Measurements from ENCODE around the gene BCL2L14. TPM values are rescaled to one million over a fixed set of nuclear protein-coding genes. Genes with fewer than 3 reads are reported as not detected.

BCL2L14 gene
- total and polyA plus RNA-seq, 2 donors (not counting 1 experiment from before 2014, with no cell fraction given), result 0.04 TPM; not detected in 1

- H3K4me1 Mint-ChIP-seq, result no peaks in the 10 kb centered on the region
- no peak overlapping the region for H2AFZ ChIP-seq (ENCODE audit: insufficient read depth, low read depth, low read length, poor library complexity, severe bottlenecking)
These were observed 8.6 kb downstream of the BCL2L14 start for GRCh38 chr12:12079291-12079690.

More at GRCh38 chr12:12079291-12079690, 8.6 kb downstream of the BCL2L14 start:
- H3K79me2 ChIP-seq (ENCODE audit: control insufficient read depth, insufficient read depth, low read length), result no peaks in the 10 kb centered on the region
- no peak overlapping the region for H3K27ac ChIP-seq (ENCODE audit: low read length in 2 of 2)
- no peak overlapping the region for H3K4me3 ChIP-seq (ENCODE audit: control extremely low read depth in 1 of 5, extremely low read depth in 1 of 5, insufficient read depth in 1 of 5, low read depth in 2 of 5, low read length in 4 of 5)
- no peaks in the 10 kb centered on the region for H3K9me3 ChIP-seq (ENCODE audit: control extremely low read depth in 1 of 3, control insufficient read depth in 2 of 3, insufficient read depth in 1 of 3, low read length in 2 of 3)
- no peaks in the 10 kb centered on the region for H3K27me3 ChIP-seq (replicated peaks in 1 of 4; ENCODE audit: control extremely low read depth in 1 of 4, control insufficient read depth in 3 of 4, insufficient read depth in 4 of 4, low read length in 3 of 4)
- intact Hi-C loops (cut with micrococcal nuclease), result no loop called here
- DNase-seq (no peak), ATAC-seq (ENCODE audit: low read depth) (no peak)
- CTCF ChIA-PET, result no interaction called here
- WGBS (ENCODE audit: insufficient coverage), result 90% methylated on average over 4 of the region's 5 CpGs
- H3K9me3 Mint-ChIP-seq (ENCODE audit: insufficient read depth), result no peaks in the 10 kb centered on the region
- no peak overlapping the region for H3K9ac ChIP-seq (ENCODE audit: low read length)
- no peaks in the 10 kb centered on the region for H3K36me3 ChIP-seq (replicated peaks in 1 of 2; ENCODE audit: control extremely low read depth in 1 of 2, control insufficient read depth in 1 of 2, extremely low read depth in 1 of 2, insufficient read depth in 2 of 2, low read length in 1 of 2)
- no peak overlapping the region for H3K4me2 ChIP-seq (replicated peaks; ENCODE audit: low read depth, low read length, poor library complexity, severe bottlenecking)
- TF ChIP-seq CTCF (IDR thresholded peaks at IDR 0.05), result no peak
- no peak for TF ChIP-seq EZH2 (IDR thresholded peaks at IDR 0.05; ENCODE audit: borderline replicate concordance, insufficient read depth, low read depth, low read length, poor library complexity, severe bottlenecking)
- peaks cover 9% of the 10 kb centered on the region for H3K27me3 Mint-ChIP-seq
- no peaks in the 10 kb centered on the region for H3K4me1 ChIP-seq (ENCODE audit: control insufficient read depth in 2 of 2, insufficient read depth in 2 of 2, low read length in 2 of 2)
- H3K4me3 Mint-ChIP-seq, result no peak overlapping the region
- POLR2A ChIA-PET, result no interaction called here
- H3K27ac Mint-ChIP-seq, result no peak overlapping the region
- no peaks in the 10 kb centered on the region for H4K20me1 ChIP-seq (ENCODE audit: control insufficient read depth, insufficient read depth, low read length, poor library complexity, severe bottlenecking)

All from B cell (primary cell).